GM21825 (cell line): Measurements from ENCODE around the gene CARHSP1.
"Not testable (repeated sequence)": the region's sequence is repeated elsewhere in the genome, so short reads cannot be mapped to it uniquely, and the experiment has no call there.

Source experiments
- ATAC-seq: cut with Tn5 transposase; IDR thresholded peaks from one replicate; pipeline ENCODE4 v1.9.1; 2021; ENCODE audit warnings: mild to moderate bottlenecking, moderate library complexity; ENCODE audit not compliant: unreplicated experiment

The CARHSP1 gene

DNA sequence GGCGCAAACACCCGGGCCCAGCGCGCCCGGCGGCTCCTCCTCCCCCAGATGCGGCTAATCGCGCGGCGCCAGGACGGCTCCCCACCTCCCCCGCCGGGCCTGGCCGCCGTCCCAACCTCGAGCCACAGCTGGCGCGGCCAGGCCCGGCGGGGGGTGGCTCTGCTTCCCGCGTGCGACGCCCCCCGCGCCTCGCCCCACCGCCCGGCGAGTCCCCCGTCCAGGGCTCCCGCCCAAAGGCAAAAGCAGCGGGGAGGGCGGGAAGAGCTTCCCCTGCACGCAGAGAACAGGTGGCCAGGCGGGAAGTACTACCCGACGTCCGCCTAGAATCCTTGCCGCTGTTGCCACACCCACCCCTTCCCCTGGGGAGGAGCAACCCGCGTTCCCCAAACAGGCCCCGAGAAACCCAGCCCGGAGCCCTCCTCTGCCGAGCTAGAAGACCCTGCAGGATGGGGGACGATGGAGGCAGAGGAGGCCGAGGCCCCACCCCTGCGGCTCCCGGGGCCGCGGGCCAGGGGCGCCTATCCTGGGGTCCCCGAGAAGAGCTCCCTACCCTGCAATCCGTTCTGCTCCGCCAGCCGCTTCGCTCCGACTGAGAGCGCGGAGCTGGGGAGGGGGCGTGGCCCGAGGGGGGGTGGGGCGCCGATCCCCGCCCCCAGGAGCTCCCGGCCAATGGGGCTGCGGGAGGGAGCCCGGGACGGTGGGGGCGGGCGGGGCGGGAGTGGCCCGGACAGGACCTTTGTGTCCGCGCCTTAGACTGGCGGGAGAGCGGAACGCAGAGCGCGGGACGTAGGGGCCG is at the start of gene CARHSP1:
CARHSP1 (minus strand) TSS at position 591 of the 796 bp plus-strand sequence. CDS start 9,678 bp downstream, outside the sequence.
- ATAC-seq, result peak; percentile 68

DNA sequence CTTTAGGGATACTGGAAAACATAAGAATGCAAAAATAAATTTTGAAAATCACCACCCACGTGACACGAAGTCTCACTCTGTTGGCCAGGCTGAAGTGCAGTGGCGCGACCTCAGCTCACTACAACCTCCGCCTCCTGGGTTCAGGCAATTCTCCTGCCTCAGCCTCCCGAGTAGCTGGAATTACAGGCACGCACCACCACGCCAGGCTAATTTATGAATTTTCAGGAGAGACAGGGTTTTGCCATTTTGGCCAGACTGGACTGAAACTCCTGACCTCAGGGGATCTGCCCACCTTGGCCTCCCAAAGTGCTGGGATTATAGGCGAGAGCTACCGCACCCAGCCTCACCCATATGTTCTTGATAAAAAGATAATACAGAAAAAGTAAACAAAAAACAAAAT is 48.5 kb upstream of the CARHSP1 start:
- ATAC-seq, result not testable (repeated sequence)

DNA sequence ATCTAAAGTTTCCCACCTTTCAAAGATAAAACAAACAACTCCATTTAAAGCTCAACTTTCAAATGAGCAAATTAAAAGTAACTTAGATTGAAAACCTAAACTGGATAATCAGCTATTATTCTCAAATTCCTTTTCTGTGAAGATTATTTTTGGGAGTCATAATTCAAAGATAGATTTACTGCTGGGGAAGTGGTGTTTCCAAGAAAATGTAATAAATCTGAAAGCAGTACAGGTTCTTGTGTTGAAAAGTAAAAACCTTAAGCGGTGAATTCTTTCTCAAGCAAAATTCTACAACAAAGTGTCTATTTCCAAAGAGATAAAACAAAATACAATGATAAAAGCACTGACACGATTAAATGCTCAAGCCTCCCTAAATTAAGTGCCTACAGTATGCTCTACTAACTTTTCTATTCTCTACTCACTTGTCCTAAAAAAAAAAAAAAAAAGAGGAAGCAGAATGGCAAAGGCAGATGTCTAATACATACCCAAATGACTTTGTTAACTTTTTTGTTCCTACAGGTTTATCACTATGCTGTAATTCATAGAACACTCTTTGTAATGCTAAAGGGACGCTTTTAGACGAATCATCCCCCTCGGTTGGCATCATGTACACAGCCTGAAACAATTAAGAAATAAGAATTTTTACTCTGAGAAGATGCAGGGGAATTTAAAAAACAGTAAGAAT is 47.9 kb upstream of the CARHSP1 start:
- no peak for ATAC-seq

DNA sequence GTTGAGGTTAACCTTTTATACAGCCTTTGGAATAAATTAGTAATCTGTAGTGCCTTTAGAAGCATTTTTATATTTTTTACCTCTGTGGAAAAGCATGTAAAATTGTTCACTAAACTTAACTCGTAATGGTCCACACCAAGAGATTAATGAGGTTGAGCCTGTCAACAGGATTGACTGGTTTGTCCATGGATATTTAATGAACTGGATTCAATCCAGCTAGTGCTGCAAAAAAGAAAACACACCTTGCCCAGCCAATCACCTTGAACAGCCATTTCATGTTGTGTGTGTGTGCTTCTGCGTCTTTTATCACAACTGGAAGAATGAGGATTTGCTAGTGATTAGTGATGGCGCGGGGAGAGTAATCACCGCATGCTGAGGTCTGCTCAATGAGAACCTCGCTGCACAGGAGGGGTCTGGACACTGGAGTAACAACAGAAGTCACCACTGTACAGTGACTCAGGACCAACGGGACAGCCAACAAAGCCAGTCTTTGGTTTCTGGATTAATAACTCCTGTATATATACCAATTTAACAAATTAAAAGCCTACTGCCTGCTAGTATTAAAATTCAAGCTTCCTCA is 47.0 kb upstream of the CARHSP1 start:
- no peak for ATAC-seq

DNA sequence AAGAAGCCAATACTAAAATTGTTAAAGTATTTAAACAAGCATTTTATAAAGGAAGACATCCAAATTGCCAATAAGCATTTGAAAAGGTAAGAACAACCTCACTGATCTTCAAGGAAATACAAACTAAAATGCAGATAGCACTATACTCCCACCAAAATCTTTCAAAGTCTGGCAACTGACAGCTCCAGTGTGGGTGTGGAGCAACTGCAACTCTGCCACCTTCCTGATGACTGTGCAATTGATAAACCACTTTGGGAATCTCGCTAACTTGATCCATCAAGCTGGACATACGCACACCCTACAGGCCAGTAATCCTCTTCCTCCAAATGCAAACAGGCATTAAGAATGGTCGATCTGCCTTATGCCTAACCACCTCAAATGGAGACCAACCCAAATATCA is 45.3 kb upstream of the CARHSP1 start:
- no peak for ATAC-seq

GRCh38 chr16:8912793-8913192 is 44.0 kb upstream of the CARHSP1 start:
- no peak for ATAC-seq

DNA sequence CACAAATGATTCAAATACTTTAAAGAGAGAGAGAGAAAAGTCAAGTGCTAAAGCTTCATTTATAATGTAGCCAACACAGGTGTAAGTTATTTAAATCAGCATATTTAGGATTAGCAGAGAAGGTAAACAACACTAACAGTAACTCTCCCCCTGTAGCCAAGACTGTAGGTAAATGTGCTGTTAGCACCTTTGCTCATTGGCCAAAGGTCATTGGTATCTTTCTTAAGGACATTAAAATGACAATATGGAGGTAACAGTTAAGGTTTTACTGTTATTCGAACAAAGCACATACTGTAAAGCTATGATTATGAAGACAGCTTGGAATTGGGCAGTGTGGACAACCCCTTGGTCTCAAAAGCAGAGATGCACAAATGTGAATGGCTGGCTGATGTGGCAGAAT is 42.0 kb upstream of the CARHSP1 start:
- ATAC-seq, result no peak

GRCh38 chr16:8908810-8909468 is 40.1 kb upstream of the CARHSP1 start:
- ATAC-seq, result no peak

GRCh38 chr16:8907096-8907495 is 38.3 kb upstream of the CARHSP1 start:
- ATAC-seq, result no peak

GRCh38 chr16:8905795-8906591 is 37.2 kb upstream of the CARHSP1 start:
- no peak for ATAC-seq

GRCh38 chr16:8905168-8905762 is 36.5 kb upstream of the CARHSP1 start:
- no peak for ATAC-seq

DNA sequence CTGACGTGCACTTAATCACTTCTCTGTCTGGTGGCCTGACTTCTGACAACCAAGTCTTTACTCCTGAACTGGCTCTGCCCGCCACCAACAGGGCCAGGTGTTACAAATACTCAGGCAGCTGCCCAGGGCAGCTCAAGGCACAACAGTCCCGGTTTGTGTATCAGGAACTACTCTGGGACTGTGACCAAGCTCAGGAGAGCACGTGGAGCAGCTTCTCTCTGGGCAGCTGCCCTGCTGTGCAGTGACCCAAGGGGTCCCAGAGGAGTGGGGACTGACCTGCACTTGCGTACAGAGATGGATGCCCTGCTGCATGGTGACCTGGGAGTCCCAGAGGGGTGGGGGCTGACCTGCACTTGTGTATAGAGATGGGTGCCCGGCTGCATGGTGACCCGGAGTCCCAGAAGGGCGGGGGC is 35.2 kb upstream of the CARHSP1 start:
- no peak for ATAC-seq

DNA sequence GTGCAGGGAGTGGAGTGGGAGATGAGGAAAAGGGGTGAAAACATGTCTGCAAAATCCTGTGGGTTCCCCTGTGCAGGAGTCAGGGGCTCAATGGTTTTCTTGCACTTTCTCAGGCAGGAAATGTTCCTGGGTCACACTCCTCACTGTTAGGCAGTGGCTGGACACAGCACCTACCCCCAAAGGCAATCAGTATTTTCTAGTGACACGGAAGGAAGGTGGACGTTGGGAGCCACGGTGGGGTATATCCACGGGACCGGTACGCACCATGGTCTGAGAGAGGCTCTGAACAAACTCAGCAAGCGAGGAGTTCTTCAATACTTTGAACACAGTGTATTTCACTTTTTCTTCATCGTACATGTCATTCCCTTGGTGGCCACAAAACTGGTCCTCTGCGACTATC is 34.2 kb upstream of the CARHSP1 start:
- no peak for ATAC-seq

DNA sequence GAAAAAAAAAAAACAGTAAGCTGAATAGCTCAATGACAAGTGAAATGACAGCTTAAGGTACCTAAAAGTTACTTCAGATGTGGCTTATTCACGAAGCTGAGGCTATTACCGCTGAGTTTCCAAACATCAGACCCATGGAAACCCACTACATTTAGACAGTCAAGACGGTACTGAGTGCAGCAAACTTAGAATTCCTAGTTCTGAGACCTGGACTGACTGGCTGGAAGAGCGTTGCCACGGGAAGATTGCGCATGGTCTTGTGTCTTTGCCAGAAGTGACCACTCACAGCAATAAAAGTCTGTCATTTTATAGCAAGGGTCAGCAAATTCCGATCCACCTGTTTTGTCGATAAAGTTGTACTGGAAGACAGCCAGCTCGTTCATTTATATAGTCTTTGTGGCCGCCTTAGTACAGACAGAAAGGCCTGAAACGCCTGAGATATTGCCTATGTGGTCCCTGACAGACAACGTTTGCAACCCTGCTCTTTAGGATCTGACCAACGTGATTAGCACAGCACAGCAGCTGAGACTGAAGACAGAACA is 32.6 kb upstream of the CARHSP1 start:
- no peak for ATAC-seq

DNA sequence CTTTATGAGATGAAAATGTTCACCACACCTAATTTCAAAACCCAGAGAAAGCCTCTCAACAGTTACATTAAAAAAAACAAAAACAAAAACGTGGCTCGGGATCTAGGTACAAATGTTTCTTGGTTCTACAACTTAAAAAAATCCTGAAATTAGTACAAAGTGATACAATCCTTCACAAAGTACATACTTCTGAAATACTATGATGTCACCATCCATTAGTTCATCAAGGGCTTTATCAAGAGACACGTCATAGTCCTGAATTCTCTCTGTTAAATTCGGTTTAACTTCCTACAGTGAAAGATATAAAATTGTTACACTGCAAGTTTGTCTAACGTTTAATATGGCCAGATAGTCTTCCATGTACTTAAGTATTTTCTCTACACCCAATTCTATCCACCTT is 31.5 kb upstream of the CARHSP1 start:
- no peak for ATAC-seq

DNA sequence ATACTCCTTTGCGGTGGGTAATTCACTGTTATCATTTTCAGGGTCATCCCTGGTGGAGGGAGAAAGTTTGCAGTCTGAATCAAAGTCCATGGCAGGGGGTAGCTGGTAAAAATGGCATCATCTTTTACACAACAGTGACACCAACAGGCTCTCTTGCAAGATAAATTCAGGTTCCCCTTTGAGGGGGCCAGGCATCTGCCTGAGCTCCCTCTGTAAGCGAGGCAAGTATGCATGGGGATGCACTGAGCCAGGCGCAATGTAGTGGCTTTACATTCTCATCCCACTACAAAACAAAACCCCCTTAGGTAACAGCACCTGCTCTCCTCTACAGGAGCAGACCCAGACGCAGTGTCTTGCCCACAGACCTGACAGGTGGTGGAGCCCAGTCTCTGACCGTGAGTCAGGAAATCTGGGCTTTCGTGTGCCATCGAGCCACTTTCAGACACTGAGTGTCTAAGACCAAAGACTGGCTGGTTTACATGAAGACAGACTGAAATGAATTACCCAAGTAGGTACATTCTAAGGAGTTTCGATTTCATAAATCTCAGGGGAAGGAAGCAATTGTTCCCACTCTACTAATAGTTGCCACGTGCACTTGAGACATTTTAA is 31.0 kb upstream of the CARHSP1 start:
- no peak for ATAC-seq

- no peak for ATAC-seq
Measured at GRCh38 chr16:8898660-8899318, 30.0 kb upstream of the CARHSP1 start.

GRCh38 chr16:8894736-8895334 is 26.0 kb upstream of the CARHSP1 start:
- ATAC-seq, result no peak
